Neural cell (in vitro differentiated cells): Measurements from ENCODE around the gene CRYBA1. TPM values are rescaled to one million over a fixed set of nuclear protein-coding genes. Genes with fewer than 3 reads are reported as not detected.
"Not testable (repeated sequence)": the region's sequence is repeated elsewhere in the genome, so short reads cannot be mapped to it uniquely, and the experiment has no call there.

ENCODE experiments used
- H2AFZ ChIP-seq: fragments of 200-600, 300-800 bp; sonication (generic), shearing (Covaris generic); 2 replicates; pipeline ENCODE4 v1.6.0; 2014; ENCODE audit warnings: low read depth, mild to moderate bottlenecking, antibody characterized with exemption, low read length, moderate library complexity
- H3F3A ChIP-seq: fragments of 200-600 bp; shearing (Covaris generic); 2 replicates; pipeline ENCODE4 v1.6.1; 2016; ENCODE audit warnings: mild to moderate bottlenecking, moderate library complexity, mixed read lengths, antibody characterized with exemption, low read length; ENCODE audit not compliant: insufficient read depth, poor library complexity, severe bottlenecking
- H3K27ac ChIP-seq: fragments of 200-600, 300-800 bp; sonication (generic), shearing (Covaris generic); 2 replicates; pipeline ENCODE4 v1.5.1; 2014; ENCODE audit warnings: mild to moderate bottlenecking, low read length, moderate library complexity
- H3K27me3 ChIP-seq: fragments of 300-800, 200-600 bp; sonication (generic), shearing (Covaris generic); 2 replicates; pipeline ENCODE4 v1.6.0; 2014; ENCODE audit warnings: mild to moderate bottlenecking, low read depth, low read length, moderate library complexity; ENCODE audit not compliant: insufficient read depth
- H3K36me3 ChIP-seq: fragments of 300-800, 200-600 bp; sonication (generic), shearing (Covaris generic); 2 replicates; pipeline ENCODE4 v1.5.1; 2014; ENCODE audit warnings: mild to moderate bottlenecking, antibody characterized with exemption, low read length, moderate library complexity; ENCODE audit not compliant: insufficient read depth
- H3K4me2 ChIP-seq: fragments of 300-800, 200-600 bp; sonication (generic), shearing (Covaris generic); 2 replicates; pipeline ENCODE4 v1.6.0; 2014; ENCODE audit warnings: mild to moderate bottlenecking, low read length
- H3K4me3 ChIP-seq: fragments of 300-800, 200-600 bp; sonication (generic), shearing (Covaris generic); 2 replicates; pipeline ENCODE4 v1.5.1; 2014; ENCODE audit warnings: mild to moderate bottlenecking, low read length, moderate library complexity
- H3K79me2 ChIP-seq: fragments of 200-600 bp; shearing (Covaris generic); replicated peaks from 2 replicates; pipeline ENCODE4 v1.6.0; 2014; ENCODE audit warnings: mild to moderate bottlenecking, low read length, moderate library complexity; ENCODE audit not compliant: insufficient read depth
- H3K9ac ChIP-seq: fragments of 300-800, 200-600 bp; sonication (generic), shearing (Covaris generic); 2 replicates; pipeline ENCODE4 v1.6.1; 2016; ENCODE audit warnings: mild to moderate bottlenecking, low read length, mixed read lengths
- H3K9me2 ChIP-seq: fragments of 200-600 bp; shearing (Covaris generic); 2 replicates; pipeline ENCODE4 v1.6.1; 2016; ENCODE audit warnings: mild to moderate bottlenecking, low read length, mixed read lengths; ENCODE audit not compliant: insufficient read depth
- H3K9me3 ChIP-seq: fragments of 200-600, 300-800 bp; sonication (generic), shearing (Covaris generic); 2 replicates; pipeline ENCODE4 v1.6.1; 2016; ENCODE audit warnings: mild to moderate bottlenecking, mixed run types, low read length, moderate library complexity, mixed read lengths
- H4K20me1 ChIP-seq: fragments of 200-600 bp; shearing (Covaris generic); 2 replicates; pipeline ENCODE4 v1.6.1; 2016; ENCODE audit warnings: mild to moderate bottlenecking, mixed run types; ENCODE audit not compliant: insufficient read depth
- CTCF ChIP-seq: fragments of 450-650 bp; IDR thresholded peaks from 2 replicates; pipeline ENCODE4 v1.5.1; 2014; ENCODE audit warnings: antibody characterized with exemption, mild to moderate bottlenecking, moderate library complexity; ENCODE audit not compliant: poor library complexity, severe bottlenecking
- EP300 ChIP-seq: fragments of 450-650 bp; conservative IDR thresholded peaks from 2 replicates; pipeline ENCODE4 v1.6.1; 2014; ENCODE audit warnings: antibody characterized with exemption, mild to moderate bottlenecking, moderate library complexity; ENCODE audit not compliant: poor library complexity, severe bottlenecking
- EZH2 ChIP-seq: fragments of 200-600, 300-800 bp; shearing (Covaris generic), sonication (generic); IDR thresholded peaks from 2 replicates; pipeline ENCODE4 v1.6.1; 2014; ENCODE audit warnings: antibody characterized with exemption, low read length, borderline replicate concordance, mild to moderate bottlenecking; ENCODE audit not compliant: insufficient read depth, poor library complexity, severe bottlenecking
- MXI1 ChIP-seq: fragments of 450-650 bp; conservative IDR thresholded peaks from 2 replicates; pipeline ENCODE4 v1.6.1; 2014; ENCODE audit warnings: antibody characterized with exemption, mild to moderate bottlenecking; ENCODE audit not compliant: poor library complexity, severe bottlenecking
- POLR2AphosphoS5 ChIP-seq: IDR thresholded peaks from 2 replicates; pipeline ENCODE4 v1.6.1; 2012
- RAD21 ChIP-seq: fragments of 450-650 bp; conservative IDR thresholded peaks from 2 replicates; pipeline ENCODE4 v1.6.1; 2014; ENCODE audit warnings: antibody characterized with exemption, mild to moderate bottlenecking, moderate library complexity
- REST ChIP-seq: IDR thresholded peaks from 2 replicates; pipeline ENCODE4 v1.6.1; 2012; ENCODE audit warnings: borderline replicate concordance
- SMC3 ChIP-seq: fragments of 450-650 bp; conservative IDR thresholded peaks from 2 replicates; pipeline ENCODE4 v1.6.1; 2014; ENCODE audit warnings: antibody characterized with exemption, mild to moderate bottlenecking, moderate library complexity; ENCODE audit not compliant: poor library complexity
- TAF1 ChIP-seq: IDR thresholded peaks from 2 replicates; pipeline ENCODE4 v1.6.1; 2012; ENCODE audit warnings: low read depth
- polyA plus RNA-seq: library from polyadenylated mRNA; depleted of rRNA; stranded (reverse); fragments of >200 nt; gene quantifications from 2 replicates; pipeline ENCODE4 v1.2.3, GENCODE V29; 2014

Gene CRYBA1
- polyA plus RNA-seq, 1 donor from 2014 or later = not detected

GRCh38 chr17:29204068-29204804, 42.4 kb upstream of the CRYBA1 start:
- not testable (repeated sequence) for H3K4me3 ChIP-seq, H3K79me2 ChIP-seq, H3K36me3 ChIP-seq, H3K9me2 ChIP-seq, H3F3A ChIP-seq, H2AFZ ChIP-seq, H3K27me3 ChIP-seq, H3K9ac ChIP-seq, H4K20me1 ChIP-seq, H3K27ac ChIP-seq, H3K4me2 ChIP-seq, H3K9me3 ChIP-seq

- H3K36me3 ChIP-seq = no peaks in the 10 kb centered on the region
- H2AFZ ChIP-seq = no peak overlapping the region
- no peaks in the 10 kb centered on the region for H3K79me2 ChIP-seq
- H3K9me3 ChIP-seq = no peaks in the 10 kb centered on the region
- no peak for TF ChIP-seq REST
- TF ChIP-seq RAD21 = no peak
- no peak for TF ChIP-seq TAF1
- no peak for TF ChIP-seq POLR2AphosphoS5
- H3K9ac ChIP-seq = no peak overlapping the region
- H3K27me3 ChIP-seq = no peaks in the 10 kb centered on the region
- H3K4me2 ChIP-seq = no peak overlapping the region
- no peaks in the 10 kb centered on the region for H3F3A ChIP-seq
- H4K20me1 ChIP-seq = no peaks in the 10 kb centered on the region
- no peak overlapping the region for H3K27ac ChIP-seq
- H3K9me2 ChIP-seq = no peaks in the 10 kb centered on the region
- H3K4me3 ChIP-seq = no peak overlapping the region
These were observed 41.6 kb upstream of the CRYBA1 start for GRCh38 chr17:29205047-29205446.

- Histone ChIP-seq H3K36me3 (no peaks in the 10 kb centered on the region), H2AFZ (no peak overlapping the region), H3K9me3 (no peaks in the 10 kb centered on the region), H3K4me3 (no peak overlapping the region), H3K27ac (no peak overlapping the region), H3K9ac (no peak overlapping the region), H4K20me1 (no peaks in the 10 kb centered on the region), H3F3A (no peaks in the 10 kb centered on the region), H3K4me2 (no peak overlapping the region), H3K27me3 (no peaks in the 10 kb centered on the region), H3K79me2 (no peaks in the 10 kb centered on the region), H3K9me2 (no peaks in the 10 kb centered on the region)
- TF ChIP-seq EZH2 (no peak), TAF1 (no peak), REST (no peak), POLR2AphosphoS5 (no peak), EP300 (no peak), SMC3 (no peak), CTCF (no peak), RAD21 (no peak), MXI1 (no peak)
These were observed 38.7 kb upstream of the CRYBA1 start for GRCh38 chr17:29207975-29208374.
